HG02610 (cell line): ENCODE data around the gene EYA2.

Source experiments
- ATAC-seq: cut with Tn5 transposase; IDR thresholded peaks from one replicate; pipeline ENCODE4 v1.9.1; 2021; ENCODE audit warnings: mild to moderate bottlenecking, moderate library complexity; ENCODE audit not compliant: unreplicated experiment

EYA2 gene

GRCh38 chr20:46999801-47000465 is 105.3 kb downstream of the EYA2 start:
- no peak for ATAC-seq

GRCh38 chr20:47003223-47003622 is 108.6 kb downstream of the EYA2 start:
- no peak for ATAC-seq

GRCh38 chr20:47004179-47004578 is 109.5 kb downstream of the EYA2 start:
- ATAC-seq, result no peak

- ATAC-seq, result no peak
Observed at GRCh38 chr20:47007826-47008655, 113.4 kb downstream of the EYA2 start.

- no peak for ATAC-seq
Observed at GRCh38 chr20:47008842-47009518, 114.3 kb downstream of the EYA2 start.

GRCh38 chr20:47009784-47010183 is 115.1 kb downstream of the EYA2 start:
- no peak for ATAC-seq

- no peak for ATAC-seq
Observed at GRCh38 chr20:47011984-47012383, 117.3 kb downstream of the EYA2 start.

GRCh38 chr20:47013606-47014005 is 119.0 kb downstream of the EYA2 start:
- ATAC-seq, result no peak

- no peak for ATAC-seq
Observed at GRCh38 chr20:47016068-47016664, 121.5 kb downstream of the EYA2 start.

- ATAC-seq, result no peak
Observed at GRCh38 chr20:47018381-47018780, 123.7 kb downstream of the EYA2 start.

- no peak for ATAC-seq
Observed at GRCh38 chr20:47019121-47019824, 124.6 kb downstream of the EYA2 start.

- no peak for ATAC-seq
Observed at GRCh38 chr20:47020231-47020630, 125.6 kb downstream of the EYA2 start.

- ATAC-seq, result no peak
Observed at GRCh38 chr20:47021850-47022249, 127.2 kb downstream of the EYA2 start.

- ATAC-seq, result no peak
Observed at GRCh38 chr20:47024461-47024937, 129.9 kb downstream of the EYA2 start.

GRCh38 chr20:47027042-47027441 is 132.4 kb downstream of the EYA2 start:
- no peak for ATAC-seq

GRCh38 chr20:47027456-47027855 is 132.8 kb downstream of the EYA2 start:
- no peak for ATAC-seq

- ATAC-seq, result no peak
Observed at GRCh38 chr20:47028487-47028886, 133.8 kb downstream of the EYA2 start.

- ATAC-seq, result no peak
Observed at GRCh38 chr20:47029845-47030244, 135.2 kb downstream of the EYA2 start.

- ATAC-seq, result no peak
Observed at GRCh38 chr20:47030271-47030810, 135.7 kb downstream of the EYA2 start.

- no peak for ATAC-seq
Observed at GRCh38 chr20:47031004-47031403, 136.4 kb downstream of the EYA2 start.
